GM18951 (cell line): ENCODE data around the gene BRD1.

Experiments used
- POLR2A ChIP-seq: IDR thresholded peaks from 4 replicates; pipeline ENCODE4 v1.6.1; 2011; ENCODE audit warnings: mild to moderate bottlenecking; ENCODE audit not compliant: insufficient read length, insufficient read depth; ENCODE audit errors: extremely low read depth
- in situ Hi-C: fragments of 300-500 bp; cut with MboI; formaldehyde crosslinking; loops from one replicate; pipeline ENCODE4 v1.12.0; 2022; ENCODE audit warnings: low sequenced_read_pairs, mixed read lengths, inconsistent platforms; ENCODE audit not compliant: unreplicated experiment

The BRD1 gene

DNA sequence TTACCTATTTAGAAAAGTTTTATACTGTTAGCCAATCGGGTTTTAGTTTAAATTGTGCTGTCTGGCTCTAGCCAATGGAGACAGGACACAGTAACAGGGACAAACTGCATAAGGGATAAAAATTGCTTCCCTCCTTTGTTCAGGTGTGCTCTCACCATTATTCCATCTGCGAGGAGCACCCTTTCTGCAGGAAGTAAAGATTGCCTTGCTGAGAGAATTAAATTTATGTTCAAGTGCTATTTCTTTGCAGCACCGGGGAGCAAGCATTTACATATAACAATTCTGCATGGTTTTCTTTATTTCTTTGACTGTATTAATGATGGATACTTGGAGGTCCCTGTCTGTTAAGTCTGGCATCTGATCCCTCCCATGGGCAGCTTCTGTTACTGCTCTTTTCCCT, 80.5 kb downstream of the BRD1 start:
- in situ Hi-C loops, result no loop called here
- TF ChIP-seq POLR2A, result no peak

- no peak for TF ChIP-seq POLR2A
- in situ Hi-C loops, result no loop called here
Measured at GRCh38 chr22:49746065-49746464, 81.6 kb downstream of the BRD1 start.

DNA sequence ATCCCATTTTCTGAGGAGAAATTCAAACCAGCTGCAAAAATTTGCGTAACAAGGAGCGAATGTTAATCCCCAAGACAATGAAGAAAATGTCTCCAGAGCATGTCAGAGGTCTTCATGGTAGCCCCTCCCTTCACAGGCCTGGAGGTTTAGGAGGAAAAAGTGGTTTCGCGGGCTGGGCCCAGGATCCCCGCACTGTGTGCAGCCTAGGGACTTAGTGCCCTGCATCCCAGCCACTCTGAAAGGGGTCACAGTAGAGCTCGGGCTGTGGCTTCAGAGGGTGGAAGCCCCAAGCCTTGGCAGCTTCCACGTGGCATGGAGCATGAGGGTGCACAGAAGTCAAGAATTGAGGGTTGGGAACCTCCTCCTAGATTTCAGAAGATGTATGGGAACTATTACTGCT, 87.4 kb downstream of the BRD1 start:
- no peak for TF ChIP-seq POLR2A
- in situ Hi-C loops, result no loop called here

GRCh38 chr22:49739138-49739537, 88.5 kb downstream of the BRD1 start:
- in situ Hi-C loops, result no loop called here
- no peak for TF ChIP-seq POLR2A

GRCh38 chr22:49738566-49738965, 89.1 kb downstream of the BRD1 start:
- no peak for TF ChIP-seq POLR2A
- in situ Hi-C loops, result no loop called here

GRCh38 chr22:49738006-49738405, 89.7 kb downstream of the BRD1 start:
- TF ChIP-seq POLR2A, result no peak
- in situ Hi-C loops, result no loop called here

DNA sequence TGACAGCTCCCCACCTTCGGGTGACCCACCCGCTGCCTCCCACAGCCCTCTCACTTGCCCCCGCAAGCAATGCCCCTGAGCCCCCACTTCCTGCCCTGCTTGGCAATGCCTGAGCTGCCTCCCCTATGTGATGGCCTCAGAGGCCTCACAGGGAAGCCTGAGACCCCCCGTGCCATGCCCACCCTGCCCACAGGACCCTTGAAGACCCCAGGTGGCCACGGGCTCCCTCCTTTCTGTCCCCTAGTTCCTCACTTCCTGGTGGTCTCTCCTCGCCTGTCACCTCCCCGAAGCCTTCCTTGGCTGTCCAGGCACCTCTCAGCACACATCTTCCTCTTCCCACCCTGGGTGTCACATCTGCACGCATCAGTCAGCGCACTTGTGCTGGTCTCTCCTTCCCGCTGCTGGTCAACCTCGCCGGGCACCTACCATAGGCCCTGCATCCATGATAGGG, 90.5 kb downstream of the BRD1 start:
- no peak for TF ChIP-seq POLR2A
- in situ Hi-C loops, result no loop called here

- in situ Hi-C loops, result no loop called here
- no peak for TF ChIP-seq POLR2A
Measured at GRCh38 chr22:49736538-49736937, 91.1 kb downstream of the BRD1 start.

DNA sequence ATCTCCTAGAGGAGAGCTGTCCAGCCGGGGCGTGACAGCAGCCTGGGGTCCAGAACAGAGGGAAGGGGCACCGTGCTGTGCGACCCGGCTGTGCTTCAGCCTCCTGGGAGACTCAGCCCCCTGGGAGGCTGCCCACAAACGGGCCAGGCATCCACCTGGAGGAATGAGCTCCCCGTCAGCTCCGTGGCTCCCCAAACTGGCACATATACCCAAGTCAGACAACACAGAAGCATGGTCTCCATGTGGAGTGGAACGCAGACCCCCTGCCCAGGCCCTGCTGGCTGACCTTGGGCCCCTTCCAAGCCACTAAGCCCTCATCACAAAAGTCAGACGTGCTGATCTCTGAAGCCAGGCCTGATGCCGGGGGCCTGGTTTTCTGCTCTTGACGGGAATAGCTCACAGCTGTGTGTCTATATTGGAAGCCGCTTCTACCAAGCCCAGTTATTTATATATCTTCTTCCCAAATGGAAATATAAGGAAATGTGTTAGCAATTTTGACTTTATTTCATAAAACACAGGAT, 91.7 kb downstream of the BRD1 start:
- no peak for TF ChIP-seq POLR2A
- in situ Hi-C loops, result no loop called here

DNA sequence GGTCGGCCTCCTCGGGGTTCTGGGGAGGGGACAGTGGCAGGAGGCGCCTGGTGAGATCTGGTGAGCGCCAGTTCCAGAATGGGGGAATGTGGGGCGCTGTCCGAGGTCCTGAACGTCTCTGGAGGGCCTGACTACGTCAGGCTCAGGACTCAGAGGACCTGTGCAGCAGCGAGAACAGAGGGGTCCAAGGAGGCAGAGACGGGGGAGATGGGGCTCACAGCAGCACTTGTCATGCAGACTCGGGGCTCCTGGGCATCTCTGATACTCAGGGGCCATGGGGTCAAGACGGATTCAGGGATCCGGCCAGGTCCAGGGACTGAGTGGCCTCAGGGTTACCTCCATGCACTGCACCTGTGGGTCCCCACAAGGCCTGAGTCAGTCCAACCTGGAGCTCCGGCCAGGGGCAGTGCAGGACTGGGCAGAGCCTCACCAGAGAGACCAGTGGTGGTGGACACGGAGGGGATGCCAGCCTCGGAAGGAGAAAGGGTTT, 92.2 kb downstream of the BRD1 start:
- in situ Hi-C loops, result no loop called here
- no peak for TF ChIP-seq POLR2A

- in situ Hi-C loops, result no loop called here
- no peak for TF ChIP-seq POLR2A
Measured at GRCh38 chr22:49734882-49735281, 92.8 kb downstream of the BRD1 start.

GRCh38 chr22:49734390-49734789, 93.3 kb downstream of the BRD1 start:
- in situ Hi-C loops, result no loop called here

GRCh38 chr22:49733631-49734030, 94.0 kb downstream of the BRD1 start:
- in situ Hi-C loops, result no loop called here
- TF ChIP-seq POLR2A, result no peak

More at GRCh38 chr22:49734390-49734789, 93.3 kb downstream of the BRD1 start:
- TF ChIP-seq POLR2A, result no peak

- no peak for TF ChIP-seq POLR2A
- in situ Hi-C loops, result no loop called here
Measured at GRCh38 chr22:49730656-49731055, 97.0 kb downstream of the BRD1 start.

DNA sequence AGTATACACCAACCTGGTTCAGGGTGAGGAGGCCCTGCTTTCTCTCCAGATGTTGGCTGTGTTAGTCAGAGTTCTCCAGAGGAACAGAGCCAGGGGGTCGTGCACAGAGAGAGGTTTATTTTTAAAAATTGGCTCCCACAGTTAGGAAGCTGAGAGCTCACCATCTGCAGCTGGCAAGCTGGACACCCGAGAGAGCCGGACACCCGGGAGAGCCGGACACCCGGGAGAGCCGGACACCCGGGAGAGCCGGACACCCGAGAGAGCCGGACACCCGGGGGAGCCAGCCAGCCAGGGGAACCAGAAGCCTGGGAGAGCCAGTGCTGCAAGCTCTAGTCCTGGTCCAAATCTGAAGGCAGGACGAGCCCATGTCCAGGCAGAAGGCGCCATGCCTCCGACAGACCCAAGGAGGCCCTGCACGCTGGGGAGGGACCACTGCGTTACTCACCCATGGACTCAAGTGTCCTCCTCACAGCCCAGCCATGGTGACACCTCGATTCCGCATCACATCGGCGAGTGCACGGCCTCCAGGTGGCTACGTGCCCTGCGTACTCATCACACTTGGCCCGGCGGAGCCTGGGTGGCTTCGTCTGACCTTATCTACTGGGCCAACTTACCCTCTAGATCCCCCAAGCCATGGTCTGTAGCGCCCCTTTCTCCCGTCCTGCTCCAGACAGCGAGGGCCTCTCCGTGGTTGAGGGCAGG, 99.0 kb downstream of the BRD1 start:
- TF ChIP-seq POLR2A, result no peak
- in situ Hi-C loops, result no loop called here
